ENCODE results near the gene COL27A1.

GRCh38 chr9:114220061-114220541 lies 64.8 kb downstream of the COL27A1 start:
- TF ChIP-seq, protein P1, sequence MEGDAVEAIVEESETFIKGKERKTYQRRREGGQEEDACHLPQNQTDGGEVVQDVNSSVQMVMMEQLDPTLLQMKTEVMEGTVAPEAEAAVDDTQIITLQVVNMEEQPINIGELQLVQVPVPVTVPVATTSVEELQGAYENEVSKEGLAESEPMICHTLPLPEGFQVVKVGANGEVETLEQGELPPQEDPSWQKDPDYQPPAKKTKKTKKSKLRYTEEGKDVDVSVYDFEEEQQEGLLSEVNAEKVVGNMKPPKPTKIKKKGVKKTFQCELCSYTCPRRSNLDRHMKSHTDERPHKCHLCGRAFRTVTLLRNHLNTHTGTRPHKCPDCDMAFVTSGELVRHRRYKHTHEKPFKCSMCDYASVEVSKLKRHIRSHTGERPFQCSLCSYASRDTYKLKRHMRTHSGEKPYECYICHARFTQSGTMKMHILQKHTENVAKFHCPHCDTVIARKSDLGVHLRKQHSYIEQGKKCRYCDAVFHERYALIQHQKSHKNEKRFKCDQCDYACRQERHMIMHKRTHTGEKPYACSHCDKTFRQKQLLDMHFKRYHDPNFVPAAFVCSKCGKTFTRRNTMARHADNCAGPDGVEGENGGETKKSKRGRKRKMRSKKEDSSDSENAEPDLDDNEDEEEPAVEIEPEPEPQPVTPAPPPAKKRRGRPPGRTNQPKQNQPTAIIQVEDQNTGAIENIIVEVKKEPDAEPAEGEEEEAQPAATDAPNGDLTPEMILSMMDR (IDR thresholded peaks at IDR 0.05) = no peak
- no peak for TF ChIP-seq POLR2AphosphoS5 (IDR thresholded peaks at IDR 0.05)
- TF ChIP-seq EP300 (IDR thresholded peaks at IDR 0.05) = no peak
- TF ChIP-seq POLR2A (IDR thresholded peaks at IDR 0.05) = no peak
